Activated CD8-positive, alpha-beta T cell treated with anti-CD3 and anti-CD28 coated beads, Interleukin-2, amount 10 ng/mL, durations not matched to agents 7 days and 5 days (primary cell): ENCODE results near the gene LCT. TPM values are rescaled to one million over a fixed set of nuclear protein-coding genes. Genes with fewer than 3 reads are reported as not detected.
"Not testable (repeated sequence)": the region's sequence is repeated elsewhere in the genome, so short reads cannot be mapped to it uniquely, and the experiment has no call there.

ENCODE experiments used
- ATAC-seq: fragments of 150-1000 bp; cut with Tn5 transposase; one replicate; pipeline ENCODE4 v1.10.0; 2021; ENCODE audit warnings: moderate library complexity
- CTCF ChIA-PET: fragments of 350-600 bp; sonication (Branson Sonifier 250); formaldehyde crosslinking; loops from one replicate; lab custom pipeline; 2021; ENCODE audit warnings: antibody characterized with exemption; lab: Charles Lee
- POLR2A ChIA-PET: fragments of 350-600 bp; sonication (Branson Sonifier 250); formaldehyde crosslinking; loops from one replicate; lab custom pipeline; 2021; ENCODE audit warnings: antibody characterized with exemption; lab: Charles Lee
- DNase-seq: peaks from one replicate; pipeline ENCODE4 v3.0.0-alpha.2; 2020
- H3K27ac Mint-ChIP-seq: one replicate; pipeline ENCODE4 v1.8.0; 2021; ENCODE audit warnings: mild to moderate bottlenecking, mixed read lengths
- H3K27me3 Mint-ChIP-seq: one replicate; pipeline ENCODE4 v1.8.0; 2021; ENCODE audit warnings: low read depth, mixed read lengths
- H3K36me3 Mint-ChIP-seq: one replicate; pipeline ENCODE4 v1.8.0; 2021; ENCODE audit warnings: low read depth, mixed read lengths
- H3K4me1 Mint-ChIP-seq: one replicate; pipeline ENCODE4 v1.8.0; 2021; ENCODE audit warnings: low read depth, mixed read lengths
- H3K4me3 Mint-ChIP-seq: one replicate; pipeline ENCODE4 v1.8.0; 2021; ENCODE audit warnings: mild to moderate bottlenecking, mixed read lengths
- H3K9me3 Mint-ChIP-seq: one replicate; pipeline ENCODE4 v1.8.0; 2022; ENCODE audit warnings: mixed read lengths; ENCODE audit not compliant: insufficient read depth
- total RNA-seq, 2 experiments: library from RNA; stranded (reverse); gene quantifications; one replicate each; pipeline ENCODE4 v1.2.3, GENCODE V29; 2021

Gene LCT
- under 1 TPM; 0.18 to 0.34 TPM for total RNA-seq

DNA sequence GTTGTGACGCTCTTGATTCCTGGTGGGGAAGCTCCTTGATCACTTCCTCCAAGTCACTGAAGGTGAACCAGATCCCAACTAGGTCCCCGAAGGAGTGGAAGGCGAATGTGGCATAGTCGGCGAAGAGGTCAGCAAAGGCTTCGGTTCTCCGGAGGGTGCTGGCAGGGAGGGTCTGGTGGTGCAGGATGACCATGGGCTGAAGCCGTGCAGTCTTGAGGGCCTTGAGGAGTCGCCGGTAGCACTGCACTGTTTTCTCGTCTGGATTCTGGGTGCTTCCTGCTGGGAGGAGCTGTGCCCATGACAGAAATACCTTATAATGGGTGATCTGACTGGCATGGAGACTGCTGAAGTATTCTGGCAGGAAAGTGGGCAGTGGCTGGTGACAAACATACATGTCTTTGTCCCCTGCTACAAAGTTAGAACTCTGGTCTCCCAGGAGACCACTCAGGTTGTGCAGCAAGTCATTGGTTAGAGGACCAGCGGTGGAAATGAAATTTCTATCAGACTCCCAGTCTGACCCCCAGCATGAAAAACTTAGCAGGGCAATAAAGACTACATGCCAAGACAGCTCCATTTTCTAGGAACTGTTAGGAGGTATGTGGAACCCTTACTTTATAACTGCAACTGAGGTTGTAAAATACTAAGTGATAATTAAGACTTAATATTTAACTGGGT lies at the start of gene LCT:
TSS of gene LCT (minus strand) at position 589 of the 675 bp plus-strand sequence. CDS start at position 574, 15 bp downstream.
- H3K4me3 Mint-ChIP-seq: no peak within 1 kb of the TSS
- peaks cover 43% of the 10 kb centered on the region for H3K4me1 Mint-ChIP-seq
- ChIA-PET POLR2A (no interaction called here), CTCF (interaction anchor here (1.0 kb wide), 1 partner anchor 10 kb away, joined by 3 read pairs; no protein-coding TSS in a partner anchor)
- DNase-seq: peak; percentile 19
- H3K9me3 Mint-ChIP-seq: no peaks in the 10 kb centered on the region
- no peak for ATAC-seq
- peak within 1 kb of the TSS; percentile 43 for H3K27ac Mint-ChIP-seq
- peaks cover 37% of the 10 kb centered on the region for H3K36me3 Mint-ChIP-seq
- H3K27me3 Mint-ChIP-seq: no peaks in the 10 kb centered on the region

DNA sequence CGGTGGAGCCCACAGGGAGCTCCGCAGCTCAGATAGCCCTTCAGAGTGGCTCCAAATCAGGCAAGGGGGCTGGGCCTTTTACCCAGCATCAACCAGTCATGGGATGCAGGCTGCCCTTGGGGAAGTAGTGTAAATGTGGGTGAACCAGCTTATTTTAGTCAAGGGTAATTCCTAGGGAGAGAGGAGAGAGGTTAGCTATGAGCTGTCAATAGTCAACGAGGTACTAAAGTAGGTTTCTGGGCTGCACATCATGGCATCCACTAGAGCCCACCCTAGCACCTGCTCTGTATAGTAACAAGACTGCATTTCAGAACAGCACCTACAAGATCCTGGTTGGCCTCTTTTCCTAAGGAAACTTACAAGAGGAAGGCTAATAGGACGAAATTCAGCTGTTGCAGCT lies 48.7 kb upstream of the LCT start:
- CTCF ChIA-PET: interaction anchor here (0.7 to 3.1 kb wide), 2 partner anchors 18 to 28 kb away, joined by 3 to 11 read pairs; no protein-coding TSS in a partner anchor
- ATAC-seq: no peak
- peaks cover 6% of the 10 kb centered on the region for H3K9me3 Mint-ChIP-seq
- no peak overlapping the region for H3K27ac Mint-ChIP-seq
- no peak overlapping the region for H3K4me3 Mint-ChIP-seq
- peaks cover 12% of the 10 kb centered on the region for H3K36me3 Mint-ChIP-seq
- H3K27me3 Mint-ChIP-seq: peaks cover 18% of the 10 kb centered on the region
- POLR2A ChIA-PET: interaction anchor here (0.6 to 2.1 kb wide), 3 partner anchors 9 to 172 kb away, joined by 3 to 8 read pairs (median 3); partner anchors contain the start of gene MCM6
- H3K4me1 Mint-ChIP-seq: peaks cover 14% of the 10 kb centered on the region
- DNase-seq: no peak

DNA sequence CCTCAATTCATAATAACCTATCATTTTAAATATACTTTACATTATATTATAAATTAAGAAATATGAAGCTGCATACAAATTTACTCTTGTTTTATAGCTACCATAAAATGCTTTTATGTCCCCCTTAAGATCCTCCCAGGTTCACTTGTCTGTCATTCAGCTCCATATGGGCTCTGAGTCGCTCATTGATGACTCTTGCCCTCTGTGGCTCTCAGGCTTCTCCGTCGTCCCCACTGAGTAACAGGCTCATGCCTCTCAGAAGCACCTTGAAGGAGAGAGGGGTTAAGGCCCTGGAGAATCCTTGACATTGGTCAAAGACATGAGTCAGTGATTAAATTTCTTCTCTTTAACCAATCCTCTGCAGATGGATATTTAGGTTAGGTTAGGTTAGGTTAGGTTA lies 45.4 kb upstream of the LCT start:
- Mint-ChIP-seq H3K9me3 (no peaks in the 10 kb centered on the region), H3K27me3 (peaks cover 18% of the 10 kb centered on the region), H3K36me3 (no peaks in the 10 kb centered on the region), H3K4me1 (peaks cover 5% of the 10 kb centered on the region), H3K4me3 (no peak overlapping the region), H3K27ac (no peak overlapping the region)
- CTCF ChIA-PET: interaction anchor here (1.2 to 2.8 kb wide), 3 partner anchors 32 to 893 kb away, joined by 3 to 6 read pairs (median 4); no protein-coding TSS in a partner anchor
- DNase-seq (no peak), ATAC-seq (no peak)
- POLR2A ChIA-PET: interaction anchor here (0.6 kb wide), 1 partner anchor 309 kb away, joined by 4 read pairs; no protein-coding TSS in a partner anchor

DNA sequence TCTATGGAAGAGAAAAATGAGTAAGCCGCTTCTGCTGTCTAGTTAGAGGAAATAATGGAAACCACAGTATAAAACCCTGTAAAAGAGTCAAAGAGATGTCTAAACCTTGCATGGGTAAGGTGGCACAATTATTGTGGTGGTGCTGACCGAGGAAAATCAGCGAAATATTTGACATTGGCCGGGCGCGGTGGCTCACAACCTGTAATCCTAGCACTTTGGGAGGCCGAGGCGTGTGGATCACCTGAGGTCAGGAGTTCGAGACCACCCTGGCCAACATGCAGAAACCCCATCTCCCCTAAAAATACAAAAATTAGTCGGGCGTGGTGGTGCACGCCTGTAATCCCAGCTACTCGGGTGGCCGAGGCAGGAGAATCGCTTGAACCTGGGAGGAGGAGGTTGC lies 39.8 kb upstream of the LCT start:
- DNase-seq: not testable (repeated sequence)

DNA sequence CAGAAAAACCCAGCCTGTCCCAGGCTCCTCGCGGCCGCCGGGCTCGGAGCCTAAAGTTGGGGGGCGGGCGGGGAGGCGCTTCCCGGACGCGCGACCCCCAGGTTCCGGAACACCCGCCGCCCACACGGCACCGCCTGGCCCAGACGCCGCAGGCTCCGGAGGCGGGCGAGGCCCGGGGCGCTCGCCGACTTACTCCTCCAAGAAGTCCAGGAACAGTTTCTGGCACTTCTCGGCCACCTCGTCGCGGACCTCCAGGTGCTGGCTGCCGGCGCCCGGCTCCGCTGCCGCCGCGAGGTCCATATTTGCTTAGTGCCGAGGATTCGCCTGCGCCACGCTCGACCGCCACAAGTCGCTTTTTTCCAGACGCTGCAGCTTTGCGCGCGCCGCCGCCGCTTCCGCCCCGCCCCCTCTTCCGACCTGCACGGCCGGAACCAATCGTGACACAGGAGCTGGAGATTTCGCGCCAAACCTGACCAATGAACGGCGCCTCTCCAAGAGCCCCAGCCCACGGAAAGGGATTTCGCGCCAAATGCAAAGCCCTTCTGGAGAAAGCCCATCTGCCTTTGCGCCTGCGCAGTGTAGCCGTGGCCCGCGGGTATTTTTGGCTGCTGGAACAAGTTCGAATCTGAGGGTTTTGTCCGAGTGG lies 39.2 kb upstream of the LCT start, which contains the start of gene MCM6:
TSS of gene MCM6 (minus strand) at position 378 of the 646 bp plus-strand sequence. CDS start at position 300, 78 bp downstream.
- DNase-seq: peak; percentile 100
- POLR2A ChIA-PET: interaction anchor here (0.5 to 2.2 kb wide), 16 partner anchors 9 to 510 kb away, joined by 3 to 14 read pairs (median 4); no protein-coding TSS in a partner anchor
- H3K27me3 Mint-ChIP-seq: no peaks in the 10 kb centered on the region
- H3K4me3 Mint-ChIP-seq: peak within 1 kb of the TSS; percentile 80
- peak within 1 kb of the TSS; percentile 97 for H3K27ac Mint-ChIP-seq
- H3K4me1 Mint-ChIP-seq: peaks cover 47% of the 10 kb centered on the region
- CTCF ChIA-PET: interaction anchor here (0.6 to 1.8 kb wide), 7 partner anchors 8 to 508 kb away, joined by 3 to 16 read pairs (median 3); no protein-coding TSS in a partner anchor
- H3K9me3 Mint-ChIP-seq: no peaks in the 10 kb centered on the region
- peak; percentile 94 for ATAC-seq
- peaks cover 43% of the 10 kb centered on the region for H3K36me3 Mint-ChIP-seq

More for the DNA sequence above, 39.8 kb upstream of the LCT start:
- Mint-ChIP-seq H3K36me3 (peaks cover 38% of the 10 kb centered on the region), H3K4me1 (peaks cover 42% of the 10 kb centered on the region), H3K27ac (peak overlapping the region; percentile 93), H3K4me3 (peak overlapping the region; percentile 80)
- H3K9me3 Mint-ChIP-seq, H3K27me3 Mint-ChIP-seq: not testable (repeated sequence)
- ChIA-PET POLR2A (interaction anchor here (0.6 to 2.2 kb wide), 6 partner anchors 8 to 509 kb away, joined by 3 to 11 read pairs (median 3); no protein-coding TSS in a partner anchor), CTCF (interaction anchor here (0.7 to 1.8 kb wide), 6 partner anchors 8 to 508 kb away, joined by 3 to 16 read pairs (median 4); no protein-coding TSS in a partner anchor)
- peak; percentile 10 for ATAC-seq

DNA sequence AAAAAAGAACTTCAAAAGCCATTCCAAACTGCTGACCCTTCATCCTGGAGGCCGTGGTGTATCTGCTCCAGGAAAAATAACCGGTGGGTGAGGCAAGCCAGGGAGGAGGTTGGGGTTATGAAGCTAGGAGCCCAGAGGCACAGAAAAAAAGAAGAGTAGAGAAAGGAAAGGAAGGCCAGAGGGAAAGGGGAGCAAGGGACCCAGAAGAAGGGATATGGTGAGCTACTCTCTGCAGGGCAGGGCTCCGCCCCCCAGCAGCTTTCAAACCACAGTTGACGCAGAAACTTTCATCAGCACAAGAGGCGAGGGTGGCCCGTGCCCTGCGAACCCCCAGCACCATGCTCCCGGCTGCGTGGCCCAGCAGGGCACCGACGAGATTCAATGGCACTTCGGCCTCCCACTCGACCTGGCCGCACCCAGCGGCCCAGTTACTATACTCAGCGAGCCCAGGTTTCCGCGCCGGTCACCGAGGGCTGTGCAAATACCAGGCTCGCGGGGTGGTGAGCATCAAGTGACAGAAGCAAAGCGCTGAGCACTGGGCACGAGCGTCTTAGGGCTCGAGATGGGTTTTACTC lies 38.6 kb upstream of the LCT start:
- Mint-ChIP-seq H3K27me3 (no peaks in the 10 kb centered on the region), H3K27ac (peak overlapping the region; percentile 97), H3K4me3 (peak overlapping the region; percentile 80), H3K9me3 (no peaks in the 10 kb centered on the region), H3K4me1 (peaks cover 51% of the 10 kb centered on the region), H3K36me3 (peaks cover 49% of the 10 kb centered on the region)
- peak; percentile 78 for ATAC-seq
- POLR2A ChIA-PET: interaction anchor here (0.5 to 2.2 kb wide), 24 partner anchors 10 to 617 kb away, joined by 3 to 14 read pairs (median 4); partner anchors contain the start of genes R3HDM1 and ZRANB3
- CTCF ChIA-PET: interaction anchor here (0.6 to 1.8 kb wide), 7 partner anchors 9 to 509 kb away, joined by 3 to 16 read pairs (median 4); no protein-coding TSS in a partner anchor
- DNase-seq: peak; percentile 85

DNA sequence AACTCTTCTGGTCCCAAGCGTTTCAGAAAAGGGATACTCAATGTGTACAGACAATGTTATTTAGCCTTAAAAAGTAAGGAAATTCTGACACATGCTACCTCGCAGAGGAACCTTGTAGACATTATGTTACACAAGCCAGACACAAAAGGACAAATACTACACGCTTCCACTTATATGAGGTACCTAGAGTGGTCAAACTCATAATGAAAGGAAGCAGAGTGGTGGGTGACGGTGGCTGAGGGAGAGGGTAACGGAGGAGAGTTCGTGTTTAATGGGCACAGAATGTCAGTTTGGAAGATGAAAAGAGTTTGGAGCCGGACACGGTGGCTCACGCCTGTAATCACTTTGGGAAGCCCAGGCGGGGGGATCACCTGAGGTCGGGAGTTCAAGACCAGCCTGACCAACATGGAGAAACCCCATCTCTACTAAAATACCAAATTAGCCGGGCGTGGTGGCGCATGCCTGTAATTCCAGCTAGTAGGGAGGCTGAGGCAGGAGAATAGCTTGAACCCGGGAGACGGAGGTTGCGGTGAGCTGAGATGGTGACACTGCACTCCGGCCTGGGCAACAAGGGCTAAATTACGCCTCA lies 37.9 kb upstream of the LCT start:
- H3K4me1 Mint-ChIP-seq: peaks cover 57% of the 10 kb centered on the region
- no peak for ATAC-seq
- ChIA-PET POLR2A (interaction anchor here (0.6 to 2.2 kb wide), 22 partner anchors 9 to 616 kb away, joined by 3 to 14 read pairs (median 4); partner anchors contain the start of genes R3HDM1 and ZRANB3), CTCF (interaction anchor here (0.8 to 1.8 kb wide), 6 partner anchors 10 to 509 kb away, joined by 3 to 16 read pairs (median 6); no protein-coding TSS in a partner anchor)
- DNase-seq: no peak
- no peaks in the 10 kb centered on the region for H3K27me3 Mint-ChIP-seq
- H3K4me3 Mint-ChIP-seq: peak overlapping the region; percentile 80
- H3K36me3 Mint-ChIP-seq: peaks cover 55% of the 10 kb centered on the region
- H3K9me3 Mint-ChIP-seq: no peaks in the 10 kb centered on the region
- peak overlapping the region; percentile 97 for H3K27ac Mint-ChIP-seq

DNA sequence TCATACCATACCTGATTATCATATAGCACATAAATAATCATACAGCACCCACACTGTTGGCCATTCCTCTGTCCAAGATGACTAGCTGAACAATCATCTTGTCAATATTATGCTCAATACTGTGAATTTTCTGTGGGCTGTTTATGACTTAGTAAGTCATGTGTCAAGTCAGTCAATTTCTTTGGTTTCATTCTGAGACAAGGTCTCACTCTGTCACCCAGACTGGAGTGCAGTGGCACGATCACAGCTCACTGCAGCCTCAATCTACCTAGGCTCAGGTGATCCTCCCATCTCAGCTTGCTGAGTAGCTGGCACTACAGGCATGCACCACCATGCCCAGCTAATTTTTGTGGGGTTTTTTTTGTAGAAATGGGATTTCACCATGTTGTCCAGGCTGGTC lies 33.6 kb upstream of the LCT start:
- Mint-ChIP-seq H3K27me3 (no peaks in the 10 kb centered on the region), H3K9me3 (no peaks in the 10 kb centered on the region), H3K4me3 (no peak overlapping the region), H3K4me1 (peaks cover 64% of the 10 kb centered on the region), H3K27ac (no peak overlapping the region), H3K36me3 (peaks cover 85% of the 10 kb centered on the region)
- no peak for DNase-seq
- POLR2A ChIA-PET: interaction anchor here (1.0 to 1.1 kb wide), 3 partner anchors 11 to 128 kb away, joined by 3 to 5 read pairs (median 3); no protein-coding TSS in a partner anchor
- CTCF ChIA-PET: interaction anchor here (1.2 kb wide), 1 partner anchor 29 kb away, joined by 4 read pairs; no protein-coding TSS in a partner anchor
- no peak for ATAC-seq

DNA sequence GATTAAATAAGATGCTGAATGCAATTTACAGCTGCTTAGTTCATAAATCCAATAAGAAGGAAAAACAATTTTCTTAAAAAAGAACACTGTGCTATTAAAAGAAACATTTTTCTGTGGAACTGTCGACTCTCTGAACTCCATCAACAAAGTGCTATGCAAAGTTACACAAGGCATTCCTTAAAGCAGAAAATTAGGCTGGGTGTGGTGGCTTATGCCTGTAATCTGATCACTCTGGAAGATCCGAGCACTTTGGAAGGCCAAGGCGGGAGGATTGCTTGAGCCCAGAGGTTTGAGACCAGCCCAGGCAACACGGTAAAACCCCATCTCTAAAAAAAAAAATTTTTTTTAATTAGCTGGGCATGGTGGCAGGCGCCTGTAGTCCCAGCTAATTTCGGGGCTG lies 26.2 kb upstream of the LCT start:
- ChIA-PET POLR2A (interaction anchor here (0.6 kb wide), 1 partner anchor 391 kb away, joined by 4 read pairs; no protein-coding TSS in a partner anchor), CTCF (interaction anchor here (1.2 kb wide), 1 partner anchor 10 kb away, joined by 3 read pairs; no protein-coding TSS in a partner anchor)
- ATAC-seq: no peak
- Mint-ChIP-seq H3K27me3 (no peaks in the 10 kb centered on the region), H3K36me3 (peaks cover 73% of the 10 kb centered on the region), H3K9me3 (no peaks in the 10 kb centered on the region), H3K4me3 (no peak overlapping the region), H3K4me1 (peaks cover 32% of the 10 kb centered on the region), H3K27ac (no peak overlapping the region)
- DNase-seq: no peak

DNA sequence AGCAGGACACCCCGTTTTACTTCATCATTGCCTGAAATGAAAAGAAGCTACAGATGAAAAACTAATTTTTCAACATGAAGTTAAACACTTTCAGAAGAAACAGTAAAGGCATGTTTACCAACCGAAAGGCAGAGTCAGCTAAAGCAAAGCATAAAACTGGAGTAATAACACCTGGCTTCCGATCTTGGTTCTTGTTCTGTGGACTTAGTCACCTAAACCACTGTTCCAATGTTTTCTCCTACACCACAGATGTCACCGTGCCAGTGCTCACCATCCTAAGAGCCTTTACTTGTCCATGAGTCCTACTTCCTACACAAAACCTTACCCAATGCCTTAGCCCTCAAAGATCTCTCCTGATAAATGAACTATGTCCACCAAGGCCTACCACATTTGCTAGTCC lies 25.7 kb upstream of the LCT start:
- Mint-ChIP-seq H3K9me3 (no peaks in the 10 kb centered on the region), H3K36me3 (peaks cover 73% of the 10 kb centered on the region), H3K4me1 (peaks cover 28% of the 10 kb centered on the region), H3K4me3 (no peak overlapping the region), H3K27ac (peak overlapping the region; percentile 27), H3K27me3 (no peaks in the 10 kb centered on the region)
- ATAC-seq: no peak
- DNase-seq: no peak
- ChIA-PET POLR2A (interaction anchor here (0.6 kb wide), 1 partner anchor 392 kb away, joined by 4 read pairs; no protein-coding TSS in a partner anchor), CTCF (no interaction called here)
